IPS DF 6.9 (cell line): ENCODE measurements around the gene SRBD1.

Source experiments
- DNase-seq: peaks from one replicate; pipeline ENCODE4 v3.0.0-alpha.2; 2013; ENCODE audit warnings: low read depth, low spot score
- H3K27ac ChIP-seq: one replicate; pipeline ENCODE4 v1.5.1; 2013; ENCODE audit warnings: low read length, control low read depth
- H3K27me3 ChIP-seq: 2 replicates; pipeline ENCODE4 v1.6.1; 2013; ENCODE audit warnings: mild to moderate bottlenecking, low read length; ENCODE audit not compliant: control insufficient read depth, insufficient read depth
- H3K36me3 ChIP-seq: 2 replicates; pipeline ENCODE4 v1.6.1; 2013; ENCODE audit warnings: low read length; ENCODE audit not compliant: control insufficient read depth, insufficient read depth
- H3K4me1 ChIP-seq: 2 replicates; pipeline ENCODE4 v1.6.1; 2013; ENCODE audit warnings: low read length; ENCODE audit not compliant: control insufficient read depth, insufficient read depth
- H3K4me3 ChIP-seq: 2 replicates; pipeline ENCODE4 v1.5.1; 2013; ENCODE audit warnings: mild to moderate bottlenecking, low read length
- H3K9me3 ChIP-seq: 2 replicates; pipeline ENCODE4 v1.6.1; 2013; ENCODE audit warnings: low read length, inconsistent platforms; ENCODE audit not compliant: control insufficient read depth, insufficient read depth
- WGBS: extraction: QIAGEN DNeasy Blood & Tissue Kit; methylation state at CpG from one replicate; pipeline ENCODE4 v1.1.7; 2013; ENCODE audit warnings: mixed read lengths, missing lambda C conversion rate; ENCODE audit not compliant: insufficient read length, insufficient coverage; 5-methylcytosine and 5-hydroxymethylcytosine counted together

Gene SRBD1

DNA sequence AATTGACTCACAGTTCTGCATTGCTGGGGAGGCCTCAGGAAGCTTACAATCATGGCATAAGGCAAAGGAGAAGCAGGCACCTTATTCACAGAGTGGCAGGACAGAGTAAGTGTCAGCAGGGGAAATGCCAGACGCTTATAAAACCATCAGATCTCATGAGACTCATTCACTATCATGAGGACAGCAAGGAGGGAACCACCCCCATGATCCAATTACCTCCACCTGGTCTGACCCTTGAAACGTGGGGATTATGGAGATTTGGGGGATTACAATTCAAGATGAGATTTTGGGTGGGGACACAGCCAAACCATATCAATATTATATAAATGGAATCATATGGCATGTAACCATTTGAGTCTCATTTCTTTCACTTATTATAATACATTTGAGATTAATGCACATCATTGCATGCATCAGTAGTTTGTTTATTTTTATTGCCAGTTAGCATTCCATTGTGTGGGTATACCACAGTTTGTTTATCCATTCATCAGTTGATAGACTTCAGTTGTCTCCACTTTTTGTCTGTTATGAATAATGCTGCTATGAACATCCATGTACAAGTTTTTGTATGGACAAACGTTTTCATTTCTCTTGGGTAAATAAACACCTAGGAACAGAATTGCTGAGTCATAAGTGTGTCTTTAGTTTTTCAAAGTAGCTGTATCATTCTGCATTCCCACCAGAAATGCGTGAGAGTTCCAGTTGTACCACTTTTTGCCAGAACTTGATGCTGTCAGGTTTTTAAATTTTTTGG lies 5.8 kb upstream of the SRBD1 start:
- no peaks in the 10 kb centered on the region for H3K27me3 ChIP-seq
- no peak overlapping the region for H3K4me3 ChIP-seq
- H3K4me1 ChIP-seq, result no peaks in the 10 kb centered on the region
- H3K27ac ChIP-seq, result no peak overlapping the region
- no peaks in the 10 kb centered on the region for H3K36me3 ChIP-seq
- no CpG with 5 or more reads among the region's 4 CpGs for WGBS
- DNase-seq, result no peak
- H3K9me3 ChIP-seq, result no peaks in the 10 kb centered on the region

DNA sequence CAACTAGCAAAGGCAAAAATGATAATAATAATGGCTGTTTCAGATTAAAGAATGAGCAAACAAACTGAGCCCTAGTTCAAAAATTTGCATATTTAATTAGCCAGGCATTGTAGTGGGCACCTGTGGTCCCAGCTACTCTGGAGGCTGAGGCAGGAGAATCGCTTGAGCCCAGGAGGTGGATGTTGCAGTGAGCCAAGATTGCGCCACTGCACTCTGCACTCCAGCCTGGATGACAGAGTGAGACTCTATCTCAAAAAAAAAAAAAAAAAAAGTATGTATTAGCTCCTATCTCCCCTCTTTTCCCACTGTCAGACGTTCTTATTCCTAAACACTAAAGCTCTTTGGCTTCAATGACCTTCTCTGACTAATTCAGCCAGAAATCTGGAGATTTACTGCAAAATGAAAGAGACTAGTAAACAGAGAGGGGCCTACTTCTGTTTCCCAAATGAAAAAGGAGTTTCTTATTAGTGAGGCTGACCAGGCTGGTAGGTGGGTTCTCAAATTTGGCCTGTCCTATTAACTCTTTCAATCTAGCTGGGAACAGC lies 3.9 kb upstream of the SRBD1 start:
- Histone ChIP-seq H3K36me3 (no peaks in the 10 kb centered on the region), H3K4me3 (no peak overlapping the region), H3K27ac (no peak overlapping the region), H3K9me3 (no peaks in the 10 kb centered on the region), H3K4me1 (no peaks in the 10 kb centered on the region), H3K27me3 (no peaks in the 10 kb centered on the region)
- no CpG with 5 or more reads among the region's 3 CpGs for WGBS
- no peak for DNase-seq

DNA sequence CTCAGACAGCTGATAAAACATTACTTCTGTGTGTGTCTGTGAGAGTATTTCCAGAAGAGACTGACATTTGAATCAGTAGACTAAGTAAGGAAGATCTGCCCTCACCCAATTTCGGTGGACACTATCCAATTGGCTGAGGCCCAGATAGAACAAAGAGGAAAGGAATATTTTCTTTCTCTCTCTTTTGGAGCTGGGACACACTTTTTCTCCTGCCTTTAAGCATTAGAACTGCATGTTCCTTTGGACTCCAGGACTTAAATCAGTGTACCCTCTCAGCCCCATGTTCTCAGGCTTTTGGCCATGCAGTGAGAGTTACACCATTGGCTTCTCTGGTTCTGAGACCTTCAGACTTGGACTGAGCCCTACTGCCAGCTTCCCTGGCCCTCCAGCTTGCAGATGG lies 3.3 kb upstream of the SRBD1 start:
- Histone ChIP-seq H3K4me1 (no peaks in the 10 kb centered on the region), H3K36me3 (no peaks in the 10 kb centered on the region), H3K27ac (no peak overlapping the region), H3K27me3 (no peaks in the 10 kb centered on the region), H3K9me3 (no peaks in the 10 kb centered on the region), H3K4me3 (no peak overlapping the region)
- WGBS, result no CpG with 5 or more reads among the region's 1 CpG
- no peak for DNase-seq

DNA sequence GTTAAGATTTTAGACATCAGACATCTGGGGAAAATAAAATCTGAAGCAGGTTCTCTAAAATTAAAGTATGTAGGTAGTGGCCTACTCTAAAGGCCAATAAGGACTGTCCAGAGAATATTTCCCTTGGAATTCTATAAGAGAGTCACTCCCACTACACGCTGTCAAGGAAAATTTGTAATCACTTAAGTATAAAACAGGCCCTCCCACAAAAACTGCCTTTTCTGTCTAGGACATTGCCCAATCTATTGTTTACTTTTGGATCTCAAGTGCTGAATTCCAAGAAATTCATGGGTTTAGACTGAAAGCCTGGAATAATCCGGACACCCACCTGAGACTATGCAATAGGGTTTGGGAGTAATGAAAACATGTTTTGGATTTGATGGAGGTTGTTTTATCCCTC lies 1.7 kb upstream of the SRBD1 start:
- Histone ChIP-seq H3K4me1 (no peaks in the 10 kb centered on the region), H3K36me3 (no peaks in the 10 kb centered on the region), H3K4me3 (no peak overlapping the region), H3K9me3 (no peaks in the 10 kb centered on the region), H3K27me3 (no peaks in the 10 kb centered on the region), H3K27ac (no peak overlapping the region)
- WGBS, result no CpG with 5 or more reads among the region's 2 CpGs
- DNase-seq, result no peak

DNA sequence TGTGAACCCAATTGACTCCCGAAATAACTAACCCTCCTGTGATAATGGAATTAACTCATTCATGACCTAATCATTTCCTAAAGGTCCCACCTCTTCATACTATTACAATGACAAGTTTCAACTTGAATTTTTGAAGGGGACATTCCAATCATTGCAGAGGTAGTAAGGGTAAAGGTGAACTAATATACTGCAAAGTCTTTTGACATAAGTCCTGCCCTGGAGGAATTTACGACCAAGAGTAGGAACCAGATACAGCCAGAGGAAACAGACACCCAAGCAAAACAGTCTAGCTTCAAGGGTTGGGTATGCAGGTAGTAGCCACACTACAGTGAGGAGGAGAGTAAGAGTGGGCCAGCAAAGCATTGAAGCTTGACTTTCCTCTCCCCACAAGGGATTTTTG lies 1.2 kb upstream of the SRBD1 start:
- H3K4me1 ChIP-seq, result no peaks in the 10 kb centered on the region
- WGBS, result no CpG with 5 or more reads among the region's 2 CpGs
- no peaks in the 10 kb centered on the region for H3K9me3 ChIP-seq
- no peak overlapping the region for H3K27ac ChIP-seq
- DNase-seq, result no peak
- no peaks in the 10 kb centered on the region for H3K27me3 ChIP-seq
- H3K36me3 ChIP-seq, result no peaks in the 10 kb centered on the region
- no peak overlapping the region for H3K4me3 ChIP-seq

DNA sequence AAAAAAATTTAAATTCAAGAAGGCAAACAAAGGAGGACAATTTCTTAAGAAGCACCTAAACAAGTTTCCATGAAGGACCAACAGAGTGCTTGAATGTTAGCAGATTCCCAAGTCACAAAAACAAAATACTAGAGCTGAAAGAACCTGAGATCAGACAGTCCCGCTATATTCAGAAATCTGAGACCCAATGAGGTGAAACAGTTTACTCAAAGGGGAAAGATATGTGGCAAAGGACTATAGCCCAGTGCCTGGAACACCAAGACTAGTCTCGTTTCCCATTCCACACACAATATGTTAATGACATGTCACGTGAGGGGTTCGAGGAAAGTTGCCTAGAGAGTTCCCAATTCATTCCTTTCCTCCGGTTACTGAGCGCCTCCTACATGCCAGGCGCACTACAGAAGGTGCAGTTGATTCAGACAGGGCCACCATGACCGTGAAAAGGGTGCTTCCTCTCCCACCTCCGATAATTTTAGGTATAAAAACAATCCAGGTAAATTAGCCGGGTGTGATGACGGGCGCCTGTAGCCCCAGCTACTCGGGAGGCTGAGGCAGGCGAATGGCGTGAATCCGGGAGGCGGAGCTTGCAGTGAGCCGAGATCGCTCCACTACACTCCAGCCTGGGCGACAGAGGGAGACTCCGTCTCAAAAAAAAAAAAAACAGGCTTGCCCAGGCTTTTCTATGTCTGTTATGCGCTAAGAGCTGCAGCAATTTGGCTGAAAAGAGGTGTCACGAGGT lies 617 bp downstream of the SRBD1 start:
- DNase-seq, result peak; percentile 29
- Histone ChIP-seq H3K4me1 (no peaks in the 10 kb centered on the region), H3K27ac (no peak overlapping the region), H3K9me3 (no peaks in the 10 kb centered on the region), H3K27me3 (no peaks in the 10 kb centered on the region), H3K4me3 (peak overlapping the region; percentile 82; the same call in 1 of the 2 replicates), H3K36me3 (no peaks in the 10 kb centered on the region)
- WGBS, result no CpG with 5 or more reads among the region's 23 CpGs

DNA sequence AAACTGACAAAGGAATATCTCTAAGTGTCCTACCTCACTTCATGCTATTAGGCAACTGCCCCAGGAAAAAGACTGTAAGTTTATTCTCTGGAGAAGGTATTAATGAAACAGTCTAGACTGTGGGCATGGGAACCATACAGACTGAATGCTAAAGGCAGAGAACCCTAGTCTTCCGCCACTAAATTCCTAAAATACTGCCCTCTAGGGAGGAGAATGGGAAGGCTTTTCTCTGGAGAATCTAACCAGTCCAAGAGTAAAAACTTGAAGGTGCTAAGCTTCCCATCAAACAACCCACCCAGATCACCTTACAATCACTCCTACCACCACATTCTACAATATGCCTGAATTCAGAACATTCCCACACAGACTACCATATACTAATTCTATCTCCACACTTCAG lies 3.4 kb downstream of the SRBD1 start:
- Histone ChIP-seq H3K27me3 (no peaks in the 10 kb centered on the region), H3K4me3 (no peak overlapping the region), H3K27ac (no peak overlapping the region), H3K9me3 (no peaks in the 10 kb centered on the region), H3K4me1 (no peaks in the 10 kb centered on the region), H3K36me3 (no peaks in the 10 kb centered on the region)
- no CpG with 5 or more reads among the region's 1 CpG for WGBS
- no peak for DNase-seq

DNA sequence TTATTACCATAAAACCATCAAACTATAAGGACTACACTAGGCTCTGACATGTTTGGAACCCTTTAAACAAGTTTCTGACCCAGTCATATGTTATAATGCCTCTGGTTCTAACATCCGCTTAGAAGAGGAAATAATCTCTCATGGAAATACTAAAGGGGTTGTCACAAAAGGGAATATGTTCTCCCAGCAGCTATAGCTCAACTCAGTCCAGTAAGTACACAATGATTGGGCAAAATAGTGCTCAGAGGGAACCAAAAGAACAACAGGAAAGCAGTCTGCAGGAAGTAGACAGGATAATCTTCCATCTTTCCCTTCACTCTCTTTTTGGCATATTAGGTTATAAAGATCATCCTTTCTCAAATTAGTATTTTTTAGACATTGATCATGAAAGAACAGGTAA lies 4.3 kb downstream of the SRBD1 start:
- Histone ChIP-seq H3K36me3 (peaks cover under 1% of the 10 kb centered on the region; the same call in 1 of the 2 replicates), H3K9me3 (no peaks in the 10 kb centered on the region), H3K27me3 (no peaks in the 10 kb centered on the region), H3K27ac (no peak overlapping the region), H3K4me3 (no peak overlapping the region), H3K4me1 (no peaks in the 10 kb centered on the region)
- WGBS, result no CpG with 5 or more reads among the region's 1 CpG
- DNase-seq, result no peak

DNA sequence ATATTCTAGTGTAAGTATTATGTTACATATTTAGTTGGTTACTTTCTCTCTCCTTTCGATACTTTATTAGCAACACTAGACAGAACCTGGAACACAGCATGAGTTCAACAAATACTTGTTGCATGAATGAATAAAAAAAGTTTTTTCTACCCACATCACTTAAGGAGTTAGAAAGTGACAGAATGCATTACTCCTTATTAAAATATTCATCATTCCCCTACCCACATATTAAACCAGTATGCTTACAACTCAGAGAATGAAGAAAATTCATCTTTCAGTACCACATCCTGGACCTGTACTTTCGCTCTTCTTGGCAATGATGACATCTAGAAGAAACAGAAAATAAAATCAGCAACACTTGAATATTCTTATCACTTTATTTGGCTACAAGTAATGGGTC lies 6.0 kb downstream of the SRBD1 start:
- no CpG with 5 or more reads among the region's 2 CpGs for WGBS
- Histone ChIP-seq H3K27me3 (no peaks in the 10 kb centered on the region), H3K4me1 (no peaks in the 10 kb centered on the region), H3K36me3 (peaks cover 2% of the 10 kb centered on the region; the same call in 1 of the 2 replicates), H3K27ac (no peak overlapping the region), H3K4me3 (no peak overlapping the region), H3K9me3 (no peaks in the 10 kb centered on the region)
- DNase-seq, result no peak

DNA sequence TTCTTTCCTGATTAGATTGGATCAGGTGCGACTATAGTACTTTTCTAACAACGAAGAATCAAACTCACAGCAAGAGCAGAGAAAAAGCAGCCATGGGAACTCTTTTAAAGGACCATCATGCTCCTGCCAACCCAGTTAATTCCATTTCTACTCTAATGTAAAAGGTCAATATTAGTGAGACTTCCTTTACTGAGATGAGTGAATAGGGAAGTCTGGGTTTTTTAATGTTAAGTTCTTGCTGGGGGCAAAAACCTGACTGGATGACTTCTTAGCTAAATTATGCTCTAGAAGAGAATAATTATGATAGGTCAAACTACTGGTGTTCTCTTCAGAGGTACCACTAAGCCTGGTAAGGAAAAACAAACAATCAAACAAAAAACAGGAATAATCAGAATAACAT lies 8.4 kb downstream of the SRBD1 start:
- WGBS, result no CpG with 5 or more reads among the region's 2 CpGs
- Histone ChIP-seq H3K9me3 (no peaks in the 10 kb centered on the region), H3K4me3 (no peak overlapping the region), H3K36me3 (peaks cover 8% of the 10 kb centered on the region; the same call in 1 of the 2 replicates), H3K4me1 (no peaks in the 10 kb centered on the region), H3K27me3 (no peaks in the 10 kb centered on the region), H3K27ac (no peak overlapping the region)
- DNase-seq, result no peak
